Tibial nerve (tissue), 4 donors: ENCODE data around the gene EPB41L1. TPM values are rescaled to one million over a fixed set of nuclear protein-coding genes. Genes with fewer than 3 reads are reported as not detected.

Experiments
- DNase-seq, 2 donors: peaks; one replicate each; pipeline ENCODE4 v3.0.0-alpha.2; 2019; ENCODE audit warnings: low spot score in 2 of 2
- H3K27ac ChIP-seq, 4 donors: fragments of 200-600 bp; sonication (generic) in 3 of 4; one replicate each; pipeline ENCODE4 v1.5.1; 2017 to 2019; ENCODE audit warnings: mild to moderate bottlenecking in 1 of 4
- H3K27me3 ChIP-seq, 2 donors: fragments of 200-600 bp; sonication (generic) in 1 of 2; one replicate each; pipeline versions ENCODE4 v1.5.1 to v1.6.0; 2017 to 2019
- H3K36me3 ChIP-seq, 3 donors: fragments of 200-600 bp; sonication (generic); one replicate each; pipeline ENCODE4 v1.5.1; 2018 to 2019
- H3K4me1 ChIP-seq, 4 donors: fragments of 200-600 bp; sonication (generic) in 3 of 4; one replicate each; pipeline ENCODE4 v1.5.1; 2017 to 2019
- H3K4me3 ChIP-seq, 4 donors: fragments of 200-600 bp; sonication (generic) in 3 of 4; one replicate each; pipeline ENCODE4 v1.5.1; 2017 to 2019; ENCODE audit warnings: mild to moderate bottlenecking in 1 of 4, moderate library complexity in 1 of 4
- H3K9me3 ChIP-seq, 4 donors: fragments of 200-600 bp; sonication (generic) in 3 of 4; one replicate each; pipeline ENCODE4 v1.5.1; 2017 to 2019
- CTCF ChIP-seq, 5 experiments: fragments of 200-600 bp in 3 of 5; fragments of 450-650 bp in 2 of 5; sonication (generic) in 3 of 5; IDR thresholded peaks; one replicate each; pipeline ENCODE4 v1.5.1; 2016 to 2019; ENCODE audit warnings: antibody characterized with exemption in 5 of 5, mild to moderate bottlenecking in 3 of 5, moderate library complexity in 2 of 5
- EP300 ChIP-seq, 2 donors: sonication (generic); formaldehyde crosslinking; IDR thresholded peaks; one replicate each; pipeline ENCODE4 v1.6.1; 2017; ENCODE audit warnings: antibody characterized with exemption in 2 of 2, mild to moderate bottlenecking in 1 of 2
- POLR2A ChIP-seq, 2 donors: fragments of 450-650 bp; IDR thresholded peaks; one replicate each; pipeline ENCODE4 v1.6.1; 2017; ENCODE audit warnings: antibody characterized with exemption in 2 of 2, mild to moderate bottlenecking in 2 of 2, moderate library complexity in 2 of 2
- WGBS, 2 donors: methylation state at CpG; one replicate each; pipeline ENCODE4 v1.1.5; 2018; 5-methylcytosine and 5-hydroxymethylcytosine counted together
- total RNA-seq, 4 donors: library from RNA; depleted of rRNA; stranded (reverse); fragments of >200 nt; gene quantifications; one replicate each; pipeline ENCODE4 v1.1.0, GENCODE V29; 2016

EPB41L1 gene
- total RNA-seq, 4 donors from 2014 or later = 19.9 to 55.3 (median 30.8) TPM

DNA sequence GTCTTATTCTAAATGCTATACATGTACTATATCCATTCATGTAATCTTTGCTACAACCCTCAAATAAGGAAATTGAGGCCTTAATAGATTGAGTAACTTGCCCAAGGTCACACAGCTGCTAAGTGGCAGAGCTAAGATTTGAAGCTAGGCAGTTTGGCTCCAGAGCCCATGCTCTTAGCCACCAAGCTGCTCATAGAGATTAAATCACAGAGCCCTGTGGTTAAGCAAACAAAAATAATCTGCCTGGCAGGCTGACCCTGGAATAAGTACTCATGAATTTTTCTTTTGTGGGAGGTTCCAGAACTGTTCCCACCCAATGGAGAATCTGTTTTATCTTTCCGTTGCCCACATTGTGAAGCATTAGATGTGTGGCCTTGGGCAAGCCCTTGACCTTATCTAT is 89.2 kb downstream of the EPB41L1 start:
- Histone ChIP-seq H3K27ac (no peak overlapping the region), H3K4me1 (peaks cover 0 to 25% (median 0%) of the 10 kb centered on the region in 4 donors), H3K4me3 (no peak overlapping the region), H3K36me3 (peaks cover 5 to 95% (median 18%) of the 10 kb centered on the region in 3 donors), H3K27me3 (no peaks in the 10 kb centered on the region), H3K9me3 (no peaks in the 10 kb centered on the region)
- no peak for DNase-seq
- TF ChIP-seq POLR2A (IDR thresholded peaks at IDR 0.05) = no peak
- TF ChIP-seq CTCF (IDR thresholded peaks at IDR 0.05) = no peak
- no peak for TF ChIP-seq EP300 (IDR thresholded peaks at IDR 0.05)
- 78 to 84% methylated on average over 1 of the region's 1 CpG for WGBS, 2 donors

DNA sequence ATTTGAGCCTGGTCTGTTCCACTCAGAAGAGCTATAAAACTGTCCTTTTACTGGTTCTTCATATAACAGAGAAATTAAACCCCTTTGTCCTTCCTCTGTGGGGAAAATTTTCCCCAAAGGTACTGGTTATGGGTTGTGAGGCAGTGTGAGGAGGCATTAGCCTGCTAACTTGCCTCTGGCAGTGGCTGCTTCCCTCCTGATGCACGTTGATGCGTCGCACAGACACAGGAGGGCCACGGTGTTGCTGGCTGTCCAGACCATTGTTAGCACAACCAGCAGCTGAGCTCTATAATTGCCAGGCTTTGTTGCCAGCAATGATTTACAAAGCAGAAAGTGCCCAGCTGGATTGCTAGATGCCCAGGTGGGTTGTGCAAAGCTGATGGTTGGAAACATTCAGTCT is 91.9 kb downstream of the EPB41L1 start:
- no peak overlapping the region for H3K27ac ChIP-seq
- peaks cover 2 to 94% (median 26%) of the 10 kb centered on the region in 3 donors for H3K36me3 ChIP-seq
- H3K4me3 ChIP-seq = no peak overlapping the region
- H3K4me1 ChIP-seq = peaks cover 0 to 6% (median 0%) of the 10 kb centered on the region in 4 donors
- WGBS, 2 donors = 81 to 85% methylated on average over 4 of the region's 4 CpGs
- H3K27me3 ChIP-seq = no peaks in the 10 kb centered on the region
- no peaks in the 10 kb centered on the region for H3K9me3 ChIP-seq
- TF ChIP-seq EP300 (IDR thresholded peaks at IDR 0.05) (no peak), CTCF (IDR thresholded peaks at IDR 0.05) (no peak), POLR2A (IDR thresholded peaks at IDR 0.05) (no peak)
- DNase-seq = no peak

- H3K36me3 ChIP-seq = peaks cover 0 to 92% (median 26%) of the 10 kb centered on the region in 3 donors
- no peak for DNase-seq
- H3K9me3 ChIP-seq = no peaks in the 10 kb centered on the region
- H3K4me1 ChIP-seq = peaks cover 0 to 6% (median 0%) of the 10 kb centered on the region in 4 donors
- no peak for TF ChIP-seq EP300 (IDR thresholded peaks at IDR 0.05)
- TF ChIP-seq POLR2A (IDR thresholded peaks at IDR 0.05) = no peak
- no peak for TF ChIP-seq CTCF (IDR thresholded peaks at IDR 0.05)
- no peak overlapping the region for H3K27ac ChIP-seq
- 56 to 67% methylated on average over 4 of the region's 4 CpGs for WGBS, 2 donors
- no peak overlapping the region for H3K4me3 ChIP-seq
- no peaks in the 10 kb centered on the region for H3K27me3 ChIP-seq
Measured at GRCh38 chr20:36248836-36249235, 94.3 kb downstream of the EPB41L1 start.

GRCh38 chr20:36249450-36249849 is 94.9 kb downstream of the EPB41L1 start:
- TF ChIP-seq EP300 (IDR thresholded peaks at IDR 0.05) = no peak
- TF ChIP-seq POLR2A (IDR thresholded peaks at IDR 0.05) = no peak
- no peak for TF ChIP-seq CTCF (IDR thresholded peaks at IDR 0.05)
- Histone ChIP-seq H3K4me1 (peaks cover 0 to 6% (median 0%) of the 10 kb centered on the region in 4 donors), H3K9me3 (no peaks in the 10 kb centered on the region), H3K27ac (no peak overlapping the region), H3K27me3 (no peaks in the 10 kb centered on the region), H3K4me3 (no peak overlapping the region), H3K36me3 (peaks cover 0 to 92% (median 26%) of the 10 kb centered on the region in 3 donors)
- DNase-seq = no peak
- WGBS, 2 donors = 67 to 70% methylated on average over 3 of the region's 3 CpGs

DNA sequence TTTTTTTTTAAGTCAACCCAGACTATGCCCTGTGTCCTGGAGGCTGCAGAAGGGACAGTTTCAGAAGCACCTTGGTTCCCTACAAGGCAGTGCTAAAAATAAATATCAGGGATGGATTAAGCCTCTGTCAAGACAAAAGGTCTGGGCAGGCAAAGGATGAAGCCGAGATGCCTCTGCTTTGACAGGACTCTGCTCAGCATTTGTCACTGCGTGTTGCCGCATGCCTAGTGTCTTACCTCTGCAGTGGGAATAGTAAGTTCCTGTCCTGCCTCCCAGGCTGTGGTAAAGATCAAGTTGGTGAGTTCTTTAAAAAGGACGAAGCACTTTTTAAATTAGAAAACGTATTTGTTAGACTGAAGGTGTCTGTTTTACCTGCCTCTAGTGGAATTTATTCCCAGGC is 96.9 kb downstream of the EPB41L1 start:
- TF ChIP-seq POLR2A (IDR thresholded peaks at IDR 0.05) (no peak), CTCF (IDR thresholded peaks at IDR 0.05) (no peak)
- no peak overlapping the region for H3K27ac ChIP-seq
- H3K9me3 ChIP-seq = no peaks in the 10 kb centered on the region
- H3K4me1 ChIP-seq = peaks cover 0 to 6% (median 0%) of the 10 kb centered on the region in 4 donors
- DNase-seq = no peak
- WGBS, 2 donors = 93 to 94% methylated on average over 5 of the region's 5 CpGs
- H3K4me3 ChIP-seq = no peak overlapping the region
- H3K36me3 ChIP-seq = peaks cover 0 to 90% (median 8%) of the 10 kb centered on the region in 3 donors
- no peaks in the 10 kb centered on the region for H3K27me3 ChIP-seq
